GM11168 (cell line): ENCODE results near the gene PFKL.

Experiments used
- in situ Hi-C: fragments of 300-500 bp; cut with MboI; formaldehyde crosslinking; loops from one replicate; pipeline ENCODE4 v1.12.0; 2022; ENCODE audit warnings: low sequenced_read_pairs; ENCODE audit not compliant: unreplicated experiment

Gene PFKL

DNA sequence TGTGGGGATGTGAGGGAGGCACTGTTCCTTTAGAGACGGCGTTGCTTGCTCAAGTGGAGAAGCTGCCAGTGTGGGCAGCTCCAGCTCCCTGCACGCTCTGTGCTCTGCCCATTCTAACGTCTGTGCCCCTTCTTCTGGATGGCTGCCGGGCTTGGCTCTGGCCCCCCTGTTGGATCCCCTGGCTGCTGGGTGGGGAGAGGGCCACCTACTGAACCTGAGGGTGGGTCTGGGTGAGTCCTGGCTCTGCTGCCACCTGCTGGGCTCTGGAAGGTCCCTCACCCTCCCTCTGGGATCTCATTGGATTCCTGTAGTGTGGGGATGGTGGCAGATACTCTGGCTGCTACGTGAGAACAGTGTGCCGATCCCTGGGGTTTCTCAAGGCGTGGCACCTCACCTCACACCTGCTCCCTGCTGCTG lies 5.0 kb downstream of the PFKL start:
- in situ Hi-C loops, result no loop called here

DNA sequence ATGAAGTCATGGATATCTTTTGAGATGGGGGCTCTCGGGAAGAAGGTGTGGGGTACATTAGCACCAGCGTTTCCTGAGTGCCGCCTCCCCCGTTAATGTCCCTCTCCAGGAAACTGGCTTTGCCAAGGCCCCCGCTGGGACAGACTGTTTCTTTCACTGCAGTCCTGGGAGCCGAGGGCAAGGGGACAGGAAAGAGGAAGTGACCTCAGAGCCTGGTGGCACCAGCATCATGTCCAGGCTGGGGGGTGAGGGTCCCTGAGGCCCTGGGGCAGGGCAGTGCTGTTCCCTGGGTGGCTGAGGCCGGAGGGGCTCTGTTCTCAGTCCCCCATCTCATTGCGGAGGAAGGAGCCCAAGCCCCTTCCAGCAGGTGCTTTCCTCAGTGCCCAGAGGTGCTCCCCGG lies 5.8 kb downstream of the PFKL start:
- in situ Hi-C loops, result no loop called here

DNA sequence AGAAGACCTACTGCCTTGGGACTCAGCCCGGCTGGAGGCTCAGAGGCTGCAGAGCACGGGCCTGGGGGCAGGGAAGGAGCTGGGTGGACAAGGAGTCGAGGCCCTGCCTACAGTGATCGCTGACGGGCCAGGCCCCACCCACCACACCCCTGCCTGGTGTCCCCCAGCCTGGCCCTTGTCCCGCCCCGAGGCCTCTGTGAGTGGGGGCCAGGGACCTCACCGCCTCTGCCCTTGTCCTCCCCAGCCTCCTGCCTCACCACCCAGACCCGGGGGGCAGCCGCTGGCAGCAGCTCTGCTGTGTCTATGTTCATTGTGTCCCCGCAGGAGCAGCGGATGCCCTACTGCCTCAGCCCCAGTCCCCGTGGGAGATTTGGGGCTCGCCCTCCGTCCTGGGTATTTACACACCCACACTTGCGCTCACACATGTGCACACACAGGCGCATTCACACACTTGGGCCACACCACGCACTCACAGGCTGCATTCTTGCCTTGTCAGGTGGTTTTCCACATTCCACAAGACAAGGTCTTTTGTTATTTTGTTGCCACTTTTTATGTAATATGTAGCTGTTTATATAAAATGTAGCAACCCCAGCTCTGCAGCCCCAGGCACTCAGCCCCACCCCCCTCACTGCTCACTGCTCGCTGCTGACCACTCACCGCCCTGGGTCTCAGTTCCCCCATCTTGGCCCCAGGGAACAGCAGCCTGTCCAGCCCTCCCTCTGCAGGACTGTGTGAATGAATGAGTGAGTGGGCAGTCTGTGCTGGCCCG lies 7.3 kb downstream of the PFKL start:
- in situ Hi-C loops, result no loop called here

DNA sequence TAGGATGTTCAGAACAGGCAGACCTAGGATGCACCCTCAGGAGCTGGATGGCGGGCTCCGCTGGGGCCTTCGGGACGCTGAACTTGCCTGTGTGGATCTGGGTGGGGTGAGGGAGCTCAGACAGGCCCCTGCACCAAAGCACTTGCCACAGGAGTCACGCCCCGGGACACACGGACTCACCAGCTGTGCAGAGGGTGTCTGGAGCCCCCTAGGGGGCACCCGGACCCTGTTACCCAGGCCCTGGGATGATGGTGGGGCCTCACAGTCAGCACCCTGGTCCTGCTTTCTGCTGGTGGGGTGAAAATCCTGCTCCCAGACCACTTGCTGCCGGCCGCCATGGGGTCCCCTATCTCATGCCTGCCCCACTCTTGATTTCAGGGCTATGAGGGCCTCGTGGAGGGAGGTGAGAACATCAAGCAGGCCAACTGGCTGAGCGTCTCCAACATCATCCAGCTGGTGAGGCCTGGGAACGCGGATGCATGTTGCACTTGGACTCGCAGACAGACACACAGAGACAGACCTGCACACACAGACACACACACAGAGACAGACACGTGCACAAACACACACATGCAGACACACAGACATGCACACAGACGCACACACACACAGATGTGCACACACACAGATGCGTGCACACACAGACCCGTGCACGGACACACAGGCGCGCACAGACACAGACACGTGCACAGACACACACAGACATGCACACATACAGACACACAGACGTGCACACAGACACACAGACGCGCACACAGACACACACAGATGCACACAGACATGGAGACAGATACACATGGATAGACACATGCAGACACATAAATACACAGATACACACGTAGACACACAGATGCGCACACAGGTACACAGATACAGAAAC lies 11.0 kb downstream of the PFKL start:
- in situ Hi-C loops, result no loop called here

DNA sequence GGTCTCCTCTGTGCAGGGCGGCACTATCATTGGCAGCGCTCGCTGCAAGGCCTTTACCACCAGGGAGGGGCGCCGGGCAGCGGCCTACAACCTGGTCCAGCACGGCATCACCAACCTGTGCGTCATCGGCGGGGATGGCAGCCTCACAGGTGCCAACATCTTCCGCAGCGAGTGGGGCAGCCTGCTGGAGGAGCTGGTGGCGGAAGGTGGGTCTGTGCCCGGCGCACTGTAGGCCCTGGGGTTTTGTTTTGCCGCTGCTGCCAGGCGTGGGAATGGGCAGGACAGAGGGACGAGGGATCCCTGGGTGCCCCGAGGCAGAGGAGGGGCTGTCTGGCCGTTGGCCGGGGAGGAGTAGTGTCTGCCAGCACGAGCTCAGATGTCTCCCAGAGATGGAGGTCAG lies 12.2 kb downstream of the PFKL start:
- in situ Hi-C loops, result no loop called here

- in situ Hi-C loops, result no loop called here
Measured at GRCh38 chr21:44312716-44313115, 12.9 kb downstream of the PFKL start.

DNA sequence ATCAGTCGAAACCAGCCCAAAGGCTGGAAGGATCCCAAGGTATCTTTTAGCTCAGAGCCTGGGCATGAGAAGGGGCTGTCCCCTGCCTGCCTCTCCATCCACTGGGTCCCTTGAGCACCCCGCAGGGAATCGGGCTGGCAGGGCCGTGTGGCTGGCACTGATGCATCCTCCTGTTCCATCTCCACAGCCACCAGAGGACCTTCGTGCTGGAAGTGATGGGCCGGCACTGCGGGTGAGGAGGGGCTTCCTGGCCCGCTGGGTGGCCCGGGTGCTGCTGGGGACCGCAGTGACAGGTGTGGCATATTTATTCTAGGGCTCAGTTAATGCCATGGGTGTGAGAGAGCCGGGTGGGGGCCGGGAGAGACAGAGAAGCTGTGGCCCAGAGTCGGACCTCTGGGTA lies 13.6 kb downstream of the PFKL start:
- in situ Hi-C loops, result no loop called here

GRCh38 chr21:44314128-44314527 lies 14.3 kb downstream of the PFKL start:
- in situ Hi-C loops, result no loop called here

- in situ Hi-C loops, result no loop called here
Measured at GRCh38 chr21:44314561-44314960, 14.7 kb downstream of the PFKL start.

- in situ Hi-C loops, result no loop called here
Measured at GRCh38 chr21:44315691-44316203, 15.9 kb downstream of the PFKL start.

DNA sequence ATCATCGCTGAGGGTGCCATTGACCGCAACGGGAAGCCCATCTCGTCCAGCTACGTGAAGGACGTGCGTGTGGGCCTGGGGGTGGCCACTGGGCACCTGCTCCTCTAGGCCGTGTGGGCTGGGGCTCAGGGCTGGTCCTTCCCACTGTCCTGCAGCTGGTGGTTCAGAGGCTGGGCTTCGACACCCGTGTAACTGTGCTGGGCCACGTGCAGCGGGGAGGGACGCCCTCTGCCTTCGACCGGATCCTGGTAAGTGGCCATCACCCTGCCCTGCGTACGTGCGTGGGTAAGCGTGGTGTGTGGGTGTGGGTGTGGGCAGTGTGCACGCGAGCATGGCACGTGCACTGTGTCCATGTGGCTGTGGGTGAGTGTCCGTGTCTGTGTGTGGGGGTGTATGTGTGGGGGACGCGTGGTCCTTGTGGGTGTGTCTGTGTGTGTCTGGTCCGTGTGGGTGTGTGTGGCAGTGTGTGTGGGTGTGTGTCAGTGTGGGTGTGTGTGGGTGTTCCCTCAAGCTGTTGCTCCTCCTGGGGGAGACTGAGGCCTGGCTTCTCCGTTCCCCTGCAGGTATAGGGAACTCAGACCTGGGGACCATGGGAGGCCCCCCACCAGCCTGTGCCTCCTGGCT lies 16.5 kb downstream of the PFKL start:
- in situ Hi-C loops, result no loop called here

DNA sequence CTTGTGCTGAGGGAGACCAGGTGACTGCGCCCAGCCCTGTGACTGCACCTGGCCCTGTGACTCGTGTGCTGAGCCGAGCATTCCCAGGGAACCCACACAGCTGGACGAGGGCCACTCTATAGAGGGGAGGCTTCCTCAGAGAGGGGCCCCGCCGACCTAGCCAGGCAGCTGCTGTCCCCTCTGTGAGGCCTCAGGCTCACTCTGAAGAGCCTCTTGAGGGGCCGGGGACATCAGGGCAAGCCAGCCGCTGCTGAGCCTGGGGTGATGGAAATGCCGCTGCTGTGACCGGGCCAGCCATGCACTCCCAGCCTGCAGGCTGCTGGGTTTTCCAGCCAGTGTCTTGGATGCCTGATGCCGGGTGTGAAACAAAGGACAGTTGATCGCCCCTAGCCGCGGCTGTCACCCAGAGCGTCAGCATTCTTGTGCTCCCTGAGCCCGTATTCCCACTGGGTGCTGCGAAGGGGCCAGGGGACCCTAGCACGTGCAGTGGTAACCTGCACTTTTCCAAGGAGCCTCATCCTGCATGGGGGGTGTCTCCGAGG lies 17.5 kb downstream of the PFKL start:
- in situ Hi-C loops, result no loop called here

- in situ Hi-C loops, result no loop called here
Measured at GRCh38 chr21:44317871-44318270, 18.0 kb downstream of the PFKL start.

DNA sequence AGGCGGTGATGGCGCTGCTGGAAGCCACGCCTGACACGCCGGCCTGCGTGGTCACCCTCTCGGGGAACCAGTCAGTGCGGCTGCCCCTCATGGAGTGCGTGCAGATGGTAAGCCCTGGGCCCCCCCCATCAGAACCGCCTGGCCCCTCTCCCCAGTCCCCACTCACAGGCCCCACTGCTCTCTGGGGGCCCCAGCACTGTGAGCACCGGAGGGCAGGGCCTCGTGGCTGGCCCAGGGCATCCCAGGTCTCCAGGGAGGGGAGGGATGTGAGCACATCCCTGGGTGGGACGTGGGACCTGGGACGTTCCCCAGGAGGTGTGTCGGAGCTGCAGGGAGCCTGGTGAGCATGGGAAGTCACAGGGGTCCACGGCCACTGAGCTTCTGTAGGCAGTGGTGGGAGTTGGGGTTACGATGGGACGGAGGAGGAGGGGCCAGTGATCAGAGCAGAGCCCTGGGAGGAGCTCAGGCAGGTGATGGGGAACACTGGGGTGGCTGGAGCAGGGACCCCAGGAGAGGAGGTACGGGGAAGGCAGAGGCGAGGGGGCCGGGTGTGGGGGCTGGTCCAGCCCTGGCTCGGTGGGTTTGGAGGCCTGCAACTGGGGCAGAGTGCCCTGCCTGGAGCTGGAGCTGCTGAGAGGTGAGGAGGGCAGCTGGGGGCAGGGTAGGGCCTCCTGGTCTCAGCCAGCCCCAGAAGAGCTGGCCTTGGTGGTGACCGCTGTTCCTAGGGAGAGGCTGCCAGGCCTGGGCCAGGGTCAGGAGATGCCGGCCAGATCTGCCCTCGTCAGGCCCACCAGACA lies 18.8 kb downstream of the PFKL start:
- in situ Hi-C loops, result no loop called here

GRCh38 chr21:44319407-44320065 lies 19.7 kb downstream of the PFKL start:
- in situ Hi-C loops, result no loop called here

- in situ Hi-C loops, result no loop called here
Measured at GRCh38 chr21:44320847-44321246, 21.0 kb downstream of the PFKL start.

DNA sequence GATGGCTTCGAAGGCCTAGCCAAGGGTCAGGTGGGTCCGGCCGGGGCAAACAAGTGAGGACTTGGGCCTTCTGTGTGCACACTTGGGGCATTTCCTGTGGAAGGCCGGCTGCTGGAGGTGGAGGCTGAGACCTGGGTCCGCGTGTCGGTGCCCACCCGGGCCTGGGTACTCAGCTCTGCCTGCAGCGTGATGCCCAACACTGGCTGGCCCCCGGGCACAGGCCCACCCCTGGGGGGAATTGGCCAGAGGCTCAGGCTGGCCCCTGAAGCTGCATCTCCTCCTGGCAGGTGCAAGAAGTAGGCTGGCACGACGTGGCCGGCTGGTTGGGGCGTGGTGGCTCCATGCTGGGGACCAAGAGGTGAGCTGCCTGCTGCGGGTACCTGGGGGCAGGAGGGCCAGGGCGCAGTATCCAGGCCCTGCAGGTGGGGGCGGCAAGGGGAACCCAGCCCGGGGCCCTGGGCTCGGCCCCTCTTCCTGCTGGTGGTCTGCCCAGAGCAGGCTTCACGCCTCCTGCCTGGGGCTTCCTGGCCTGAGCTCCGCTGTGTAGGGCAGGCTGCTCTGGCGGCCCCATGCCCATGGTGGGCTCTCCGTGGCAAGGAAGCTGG lies 22.1 kb downstream of the PFKL start:
- in situ Hi-C loops, result no loop called here

DNA sequence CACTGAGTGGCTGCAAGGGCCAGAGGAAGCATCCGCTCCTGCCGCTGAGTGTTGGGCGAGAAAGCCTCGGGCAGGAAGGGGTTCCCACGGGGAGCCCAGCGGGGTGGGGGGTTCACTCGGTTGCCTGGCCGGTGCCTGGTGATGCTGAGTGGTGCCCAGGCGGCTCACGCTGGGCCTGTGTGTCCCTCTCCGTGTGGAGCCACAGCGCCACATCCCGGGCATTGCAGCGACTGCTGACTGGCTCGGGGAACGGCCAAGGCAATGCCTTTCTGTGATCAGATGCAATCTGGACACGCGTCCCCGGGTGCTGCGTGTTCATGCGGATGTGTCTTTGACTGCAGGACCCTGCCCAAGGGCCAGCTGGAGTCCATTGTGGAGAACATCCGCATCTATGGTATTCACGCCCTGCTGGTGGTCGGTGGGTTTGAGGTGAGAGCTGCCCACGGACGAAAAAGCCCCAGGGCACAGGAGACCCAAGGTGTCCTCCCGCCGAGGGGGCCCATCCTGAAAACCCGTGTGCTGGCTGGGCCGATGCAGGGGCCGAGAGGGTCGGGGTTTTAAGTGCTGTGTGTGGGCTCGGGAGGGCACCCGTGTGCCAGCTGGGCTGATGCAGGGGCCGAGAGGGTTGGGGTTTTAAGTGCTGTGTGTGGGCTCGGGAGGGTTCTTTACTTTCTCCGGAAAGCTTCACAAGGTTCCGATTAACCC lies 22.9 kb downstream of the PFKL start:
- in situ Hi-C loops, result no loop called here
